ENCODE measurements around the gene SSX1. TPM values are rescaled to one million over a fixed set of nuclear protein-coding genes. Genes with fewer than 3 reads are reported as not detected.

SSX1 gene
- total and polyA plus RNA-seq, 2 donors (not counting 3 experiments of a cell fraction or from before 2014, with no cell fraction given), result not detected

Small RNAs within 50 kb of the gene (small RNA-seq; reads per million reads assigned to genes)
- gene AC245047.3 (ENCODE audit: insufficient read depth, insufficient read length, low read depth, low replicate concordance), result not detected
- not detected for gene AC245047.4 (ENCODE audit: insufficient read depth, insufficient read length, low read depth, low replicate concordance)
- gene RNA5SP503 (ENCODE audit: insufficient read depth, insufficient read length, low read depth, low replicate concordance), result not detected

Other genes starting within 250 kb of the SSX1 start
- gene SPACA5, start 248.4 kb upstream of the SSX1 start, total RNA-seq, result not detected in 2 replicates
- not detected in 2 replicates for gene SPACA5, start 248.4 kb upstream of the SSX1 start, polyA plus RNA-seq
- 1.5 and 1.6 TPM in 2 replicates for gene ZNF630, start 183.8 kb upstream of the SSX1 start, total RNA-seq
- 0.87 and 1.0 TPM in 2 replicates for gene ZNF630, start 183.8 kb upstream of the SSX1 start, polyA plus RNA-seq
- gene SPACA5B, start 124.8 kb upstream of the SSX1 start, total RNA-seq, result not detected in 2 replicates
- gene SPACA5B, start 124.8 kb upstream of the SSX1 start, polyA plus RNA-seq, result not detected in 2 replicates
- gene SSX5, start 58.6 kb upstream of the SSX1 start, total RNA-seq, result not detected in 2 replicates
- not detected in 2 replicates for gene SSX5, start 58.6 kb upstream of the SSX1 start, polyA plus RNA-seq
- not detected in 2 replicates for gene SSX3, start 101.3 kb downstream of the SSX1 start, total RNA-seq
- not detected in 2 replicates for gene SSX3, start 101.3 kb downstream of the SSX1 start, polyA plus RNA-seq
- gene SSX4, start 128.1 kb downstream of the SSX1 start, total RNA-seq, result not detected in 2 replicates
- not detected in 2 replicates for gene SSX4, start 128.1 kb downstream of the SSX1 start, polyA plus RNA-seq
- not detected in 2 replicates for gene SSX4B, start 156.6 kb downstream of the SSX1 start, total RNA-seq
- gene SSX4B, start 156.6 kb downstream of the SSX1 start, polyA plus RNA-seq, result not detected in 2 replicates
- gene SLC38A5, start 214.9 kb downstream of the SSX1 start, total RNA-seq, result 25.1 and 28.8 TPM in 2 replicates
- 21.6 and 24.1 TPM in 2 replicates for gene SLC38A5, start 214.9 kb downstream of the SSX1 start, polyA plus RNA-seq
- gene FTSJ1, start 220.8 kb downstream of the SSX1 start, total RNA-seq, result 52.9 and 59.9 TPM in 2 replicates
- gene FTSJ1, start 220.8 kb downstream of the SSX1 start, polyA plus RNA-seq, result 63.9 and 76.3 TPM in 2 replicates